Ureter (tissue), 1 donor: Measurements from ENCODE around the gene BBS10. TPM values are rescaled to one million over a fixed set of nuclear protein-coding genes. Genes with fewer than 3 reads are reported as not detected.
"Not testable (repeated sequence)": the region's sequence is repeated elsewhere in the genome, so short reads cannot be mapped to it uniquely, and the experiment has no call there.

Experiments
- DNase-seq: peaks from one replicate; pipeline ENCODE4 v3.0.0-alpha.2; 2020; ENCODE audit warnings: low spot score
- total RNA-seq: library from RNA; stranded (reverse); gene quantifications from one replicate; pipeline ENCODE4 v1.2.4, GENCODE V29; 2023
- donor health status: DM: yes; HTN: yes; CAD: no.

The BBS10 gene
- total RNA-seq, 1 donor from 2014 or later, result 9.1 TPM

GRCh38 chr12:76329606-76330005, 18.6 kb downstream of the BBS10 start:
- DNase-seq, result no peak

GRCh38 chr12:76329159-76329558, 19.1 kb downstream of the BBS10 start:
- no peak for DNase-seq

GRCh38 chr12:76319595-76320319, 28.5 kb downstream of the BBS10 start:
- not testable (repeated sequence) for DNase-seq

GRCh38 chr12:76318773-76319594, 29.2 kb downstream of the BBS10 start:
- no peak for DNase-seq

- no peak for DNase-seq
Observed at GRCh38 chr12:76317976-76318375, 30.2 kb downstream of the BBS10 start.

GRCh38 chr12:76316468-76316867, 31.7 kb downstream of the BBS10 start:
- DNase-seq, result no peak

- DNase-seq, result no peak
Observed at GRCh38 chr12:76313299-76313698, 34.9 kb downstream of the BBS10 start.

- DNase-seq, result no peak
Observed at GRCh38 chr12:76312315-76312714, 35.9 kb downstream of the BBS10 start.

- DNase-seq, result no peak
Observed at GRCh38 chr12:76311796-76312195, 36.4 kb downstream of the BBS10 start.

GRCh38 chr12:76310110-76310509, 38.1 kb downstream of the BBS10 start:
- DNase-seq, result no peak

GRCh38 chr12:76308866-76309265, 39.3 kb downstream of the BBS10 start:
- no peak for DNase-seq

GRCh38 chr12:76307083-76307482, 41.1 kb downstream of the BBS10 start:
- DNase-seq, result no peak

- no peak for DNase-seq
Observed at GRCh38 chr12:76303989-76304460, 44.2 kb downstream of the BBS10 start.

- DNase-seq, result no peak
Observed at GRCh38 chr12:76303365-76303764, 44.9 kb downstream of the BBS10 start.

- no peak for DNase-seq
Observed at GRCh38 chr12:76300297-76300665, 47.9 kb downstream of the BBS10 start.

GRCh38 chr12:76299536-76300296, 48.5 kb downstream of the BBS10 start:
- DNase-seq, result no peak

Other genes starting within 250 kb of the BBS10 start
- 59.5 TPM for gene OSBPL8, start 211.4 kb upstream of the BBS10 start, total RNA-seq